MM.1S (cell line): Measurements from ENCODE around the gene SSNA1.
A peak's percentile ranks its signal among the peaks of the same experiment; 100 is the strongest.

Experiments
- DNase-seq: peaks from one replicate; pipeline ENCODE4 v3.0.0-alpha.2; 2015
- H2AFZ ChIP-seq: fragments of 300-600 bp; sonication (generic); 2 replicates; pipeline ENCODE4 v1.6.0; 2016; ENCODE audit warnings: antibody characterized with exemption, low read length
- H3F3A ChIP-seq: fragments of 300-600 bp; sonication (generic); 2 replicates; pipeline ENCODE4 v1.6.1; 2016; ENCODE audit warnings: mild to moderate bottlenecking, antibody characterized with exemption, low read length, moderate library complexity, mixed read lengths; ENCODE audit not compliant: insufficient read depth
- H3K27ac ChIP-seq: fragments of 300-600 bp; sonication (generic); 2 replicates; pipeline ENCODE4 v1.5.1; 2016; ENCODE audit warnings: mild to moderate bottlenecking, low read length
- H3K27me3 ChIP-seq: fragments of 300-600 bp; sonication (generic); replicated peaks from 2 replicates; pipeline ENCODE4 v1.6.0; 2016; ENCODE audit warnings: low read length; ENCODE audit not compliant: insufficient read depth
- H3K36me3 ChIP-seq: fragments of 300-600 bp; sonication (generic); replicated peaks from 2 replicates; pipeline ENCODE4 v1.6.1; 2016; ENCODE audit warnings: mild to moderate bottlenecking, low read length, mixed read lengths; ENCODE audit not compliant: insufficient read depth
- H3K4me1 ChIP-seq: fragments of 300-600 bp; sonication (generic); 2 replicates; pipeline ENCODE4 v1.6.1; 2016; ENCODE audit warnings: low read length, mixed read lengths
- H3K4me2 ChIP-seq: fragments of 300-600 bp; sonication (generic); 2 replicates; pipeline ENCODE4 v1.6.0; 2016; ENCODE audit warnings: low read depth, low read length
- H3K4me3 ChIP-seq: fragments of 300-600 bp; sonication (generic); 2 replicates; pipeline ENCODE4 v1.5.1; 2016; ENCODE audit warnings: low read length, mixed read lengths
- H3K79me2 ChIP-seq: fragments of 300-600 bp; sonication (generic); 2 replicates; pipeline ENCODE4 v1.6.1; 2016; ENCODE audit warnings: mixed run types, low read length, mixed read lengths
- H3K9ac ChIP-seq: fragments of 300-600 bp; sonication (generic); 2 replicates; pipeline ENCODE4 v1.6.1; 2016; ENCODE audit warnings: low read length, mixed read lengths
- H3K9me2 ChIP-seq: fragments of 300-600 bp; sonication (generic); replicated peaks from 2 replicates; pipeline ENCODE4 v1.6.1; 2016; ENCODE audit warnings: mild to moderate bottlenecking, low read length, mixed read lengths; ENCODE audit not compliant: insufficient read depth
- H3K9me3 ChIP-seq: fragments of 300-600 bp; sonication (generic); replicated peaks from 2 replicates; pipeline ENCODE4 v1.6.1; 2016; ENCODE audit warnings: mild to moderate bottlenecking, low read length, mixed read lengths; ENCODE audit not compliant: insufficient read depth
- H4K20me1 ChIP-seq: fragments of 300-600 bp; sonication (generic); 2 replicates; pipeline ENCODE4 v1.6.1; 2016; ENCODE audit warnings: mild to moderate bottlenecking, low read length, moderate library complexity, mixed read lengths; ENCODE audit not compliant: insufficient read depth
- CTCF ChIP-seq: fragments of 300-600 bp; sonication (generic); IDR thresholded peaks from 2 replicates; pipeline ENCODE4 v1.5.1; 2016; ENCODE audit warnings: antibody characterized with exemption, low read length, mixed read lengths
- EZH2 ChIP-seq: fragments of 300-600 bp; sonication (generic); optimal IDR thresholded peaks from 2 replicates; pipeline ENCODE3; 2017; ENCODE audit warnings: low read depth, mild to moderate bottlenecking, antibody characterized with exemption, low read length, mixed read lengths
- EZH2phosphoT487 ChIP-seq: fragments of 300-600 bp; sonication (generic); IDR thresholded peaks from 2 replicates; pipeline ENCODE4 v1.6.1; 2018; ENCODE audit warnings: antibody characterized with exemption, low read length

The SSNA1 gene

GRCh38 chr9:137157618-137158415 lies 30.7 kb upstream of the SSNA1 start:
- Histone ChIP-seq H3K4me3 (no peak overlapping the region), H3K4me2 (no peak overlapping the region), H3K9ac (no peak overlapping the region), H3K9me2 (no peaks in the 10 kb centered on the region), H3K36me3 (no peaks in the 10 kb centered on the region), H3K4me1 (peaks cover 23% of the 10 kb centered on the region), H3K79me2 (no peaks in the 10 kb centered on the region), H3F3A (no peaks in the 10 kb centered on the region), H2AFZ (no peak overlapping the region), H4K20me1 (no peaks in the 10 kb centered on the region), H3K9me3 (no peaks in the 10 kb centered on the region), H3K27me3 (peaks cover 49% of the 10 kb centered on the region), H3K27ac (no peak overlapping the region)
- peak; percentile 3 for DNase-seq
- no peak for TF ChIP-seq EZH2
- no peak for TF ChIP-seq EZH2phosphoT487
- TF ChIP-seq CTCF: no peak

- no peaks in the 10 kb centered on the region for H3F3A ChIP-seq
- peaks cover 52% of the 10 kb centered on the region for H3K27me3 ChIP-seq
- no peaks in the 10 kb centered on the region for H3K36me3 ChIP-seq
- peak overlapping the region; percentile 52; the same call in 1 of the 2 replicates for H3K4me2 ChIP-seq
- no peaks in the 10 kb centered on the region for H3K79me2 ChIP-seq
- peaks cover 23% of the 10 kb centered on the region for H3K4me1 ChIP-seq
- no peak overlapping the region for H3K27ac ChIP-seq
- no peaks in the 10 kb centered on the region for H3K9me2 ChIP-seq
- no peak for TF ChIP-seq EZH2
- TF ChIP-seq CTCF: no peak
- no peak for TF ChIP-seq EZH2phosphoT487
- peak; percentile 3 for DNase-seq
- H3K9me3 ChIP-seq: no peaks in the 10 kb centered on the region
- H2AFZ ChIP-seq: 0 out of 2 replicates have a peak overlapping the region, but pooled peaks have one; percentile 4
- H3K4me3 ChIP-seq: no peak overlapping the region
- H4K20me1 ChIP-seq: no peaks in the 10 kb centered on the region
- no peak overlapping the region for H3K9ac ChIP-seq
Observed at GRCh38 chr9:137158625-137159024, 29.9 kb upstream of the SSNA1 start.

DNA sequence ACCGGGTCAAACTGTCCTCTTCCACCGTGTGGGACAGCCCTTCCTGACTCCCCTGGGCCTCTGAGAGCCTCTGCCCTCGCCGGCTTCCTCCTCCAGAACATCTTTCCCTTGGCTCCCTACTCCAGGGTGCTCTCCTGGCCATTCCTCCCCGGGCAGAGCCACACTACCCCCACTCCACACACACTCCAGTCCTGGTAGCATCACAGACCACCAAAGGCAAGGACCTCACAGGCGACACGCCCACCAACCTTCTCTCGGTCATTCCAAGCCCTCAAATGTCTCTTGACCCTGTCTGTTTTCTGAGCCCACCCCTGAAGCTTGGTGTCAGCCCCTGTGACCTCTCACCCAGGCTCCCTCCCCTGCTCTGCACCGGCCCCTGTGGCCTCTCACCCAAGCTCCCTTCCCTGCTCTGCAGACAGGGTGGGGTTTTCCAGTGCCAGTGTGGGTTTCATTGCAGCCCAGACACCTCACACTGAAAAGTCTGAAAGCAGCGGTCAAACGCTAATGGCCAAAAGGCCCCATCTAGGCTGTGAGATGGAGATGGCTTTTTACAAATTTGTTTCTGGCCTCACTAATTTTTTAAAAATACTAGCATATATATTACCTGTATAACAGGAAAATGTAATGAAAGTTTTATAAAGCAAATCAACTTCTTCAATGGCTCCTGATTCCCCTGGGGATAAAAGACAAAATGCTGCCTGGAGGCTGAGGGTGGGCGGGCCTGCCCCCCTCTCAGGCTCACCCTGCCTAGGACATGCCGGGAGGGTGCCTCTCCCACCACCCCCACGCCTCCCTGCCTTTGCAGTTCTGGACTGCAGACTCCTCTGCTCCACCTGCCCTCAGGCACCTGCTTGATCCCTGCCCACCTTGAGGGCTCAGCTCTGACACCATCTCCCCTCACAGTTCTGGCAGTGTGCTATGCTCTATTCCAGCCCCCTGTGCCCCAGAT lies 29.1 kb upstream of the SSNA1 start:
- peaks cover 60% of the 10 kb centered on the region for H3K27me3 ChIP-seq
- peaks cover 23% of the 10 kb centered on the region for H3K4me1 ChIP-seq
- no peak overlapping the region for H3K9ac ChIP-seq
- H3F3A ChIP-seq: no peaks in the 10 kb centered on the region
- peak overlapping the region; percentile 4; the same call in 1 of the 2 replicates for H2AFZ ChIP-seq
- no peaks in the 10 kb centered on the region for H3K9me3 ChIP-seq
- peak; percentile 7 for DNase-seq
- H4K20me1 ChIP-seq: no peaks in the 10 kb centered on the region
- no peaks in the 10 kb centered on the region for H3K79me2 ChIP-seq
- no peaks in the 10 kb centered on the region for H3K9me2 ChIP-seq
- no peak overlapping the region for H3K4me3 ChIP-seq
- TF ChIP-seq EZH2phosphoT487 (no peak), CTCF (no peak), EZH2 (no peak)
- H3K4me2 ChIP-seq: peak overlapping the region; percentile 52; the same call in 1 of the 2 replicates
- H3K27ac ChIP-seq: no peak overlapping the region
- H3K36me3 ChIP-seq: no peaks in the 10 kb centered on the region
